Measurements from ENCODE around the gene SP140. TPM values are rescaled to one million over a fixed set of nuclear protein-coding genes. Genes with fewer than 3 reads are reported as not detected.
A peak's percentile ranks its signal among the peaks of the same experiment; 100 is the strongest.

SP140 gene
- total RNA-seq, 2 donors from 2014 or later, result not detected

- Histone ChIP-seq H3K27me3 (ENCODE audit: control insufficient read depth, insufficient read depth, low read length, poor library complexity, severe bottlenecking) (no peaks in the 10 kb centered on the region), H3K4me1 (ENCODE audit: control insufficient read depth, insufficient read depth, low read length) (no peaks in the 10 kb centered on the region), H3K4me3 (ENCODE audit: low read length) (no peak overlapping the region), H3K9me3 (ENCODE audit: control insufficient read depth, low read length) (no peaks in the 10 kb centered on the region), H3K9ac (ENCODE audit: extremely low read depth, low read length, poor library complexity, severe bottlenecking) (no peak overlapping the region), H3K36me3 (ENCODE audit: control insufficient read depth, insufficient read depth, low read length) (no peaks in the 10 kb centered on the region), H3K27ac (ENCODE audit: low read depth, low read length) (no peak overlapping the region)
- Mint-ChIP-seq H3K27ac (no peak overlapping the region), H3K4me1 (peaks cover 4% of the 10 kb centered on the region), H3K9me3 (no peaks in the 10 kb centered on the region), H3K4me3 (no peak overlapping the region), H3K36me3 (ENCODE audit: low read depth) (no peaks in the 10 kb centered on the region), H3K27me3 (ENCODE audit: insufficient read depth) (no peaks in the 10 kb centered on the region)
- TF ChIP-seq, protein P1, sequence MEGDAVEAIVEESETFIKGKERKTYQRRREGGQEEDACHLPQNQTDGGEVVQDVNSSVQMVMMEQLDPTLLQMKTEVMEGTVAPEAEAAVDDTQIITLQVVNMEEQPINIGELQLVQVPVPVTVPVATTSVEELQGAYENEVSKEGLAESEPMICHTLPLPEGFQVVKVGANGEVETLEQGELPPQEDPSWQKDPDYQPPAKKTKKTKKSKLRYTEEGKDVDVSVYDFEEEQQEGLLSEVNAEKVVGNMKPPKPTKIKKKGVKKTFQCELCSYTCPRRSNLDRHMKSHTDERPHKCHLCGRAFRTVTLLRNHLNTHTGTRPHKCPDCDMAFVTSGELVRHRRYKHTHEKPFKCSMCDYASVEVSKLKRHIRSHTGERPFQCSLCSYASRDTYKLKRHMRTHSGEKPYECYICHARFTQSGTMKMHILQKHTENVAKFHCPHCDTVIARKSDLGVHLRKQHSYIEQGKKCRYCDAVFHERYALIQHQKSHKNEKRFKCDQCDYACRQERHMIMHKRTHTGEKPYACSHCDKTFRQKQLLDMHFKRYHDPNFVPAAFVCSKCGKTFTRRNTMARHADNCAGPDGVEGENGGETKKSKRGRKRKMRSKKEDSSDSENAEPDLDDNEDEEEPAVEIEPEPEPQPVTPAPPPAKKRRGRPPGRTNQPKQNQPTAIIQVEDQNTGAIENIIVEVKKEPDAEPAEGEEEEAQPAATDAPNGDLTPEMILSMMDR (conservative IDR thresholded peaks at IDR 0.05), result no peak
- DNase-seq, result no peak
- 92 to 96% methylated on average over 1 to 2 of the region's 2 CpGs for WGBS, 2 experiments (ENCODE audit: insufficient coverage in 1 of 2, insufficient read length in 1 of 2)
Observed at GRCh38 chr2:230312638-230313037, 87.1 kb downstream of the SP140 start.

DNA sequence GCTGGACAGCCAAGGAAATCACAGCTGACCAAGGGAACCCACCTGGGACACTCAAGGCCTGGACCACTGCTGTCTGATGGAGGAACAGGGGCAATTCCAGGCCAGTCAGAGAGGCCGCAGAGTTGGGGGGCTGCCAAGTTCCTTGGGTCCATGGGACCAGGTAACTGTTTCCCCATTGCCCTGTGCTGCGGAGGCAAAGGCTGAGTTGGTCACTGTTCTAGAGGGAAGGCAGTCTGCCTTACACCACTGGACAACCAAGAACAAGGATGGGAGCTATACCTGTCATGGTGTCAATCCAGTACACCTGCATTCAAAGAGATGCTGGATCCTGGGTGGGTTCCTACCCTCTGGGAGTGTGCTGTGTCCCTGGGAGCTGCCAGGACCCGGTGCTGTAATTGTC is 91.8 kb downstream of the SP140 start:
- H3K27me3 Mint-ChIP-seq (ENCODE audit: insufficient read depth), result no peaks in the 10 kb centered on the region
- H3K4me1 Mint-ChIP-seq, result no peaks in the 10 kb centered on the region
- Histone ChIP-seq H3K9ac (ENCODE audit: extremely low read depth, low read length, poor library complexity, severe bottlenecking) (no peak overlapping the region), H3K4me3 (ENCODE audit: low read length) (no peak overlapping the region), H3K9me3 (ENCODE audit: control insufficient read depth, low read length) (peaks cover 7% of the 10 kb centered on the region), H3K27ac (ENCODE audit: low read depth, low read length) (no peak overlapping the region), H3K27me3 (ENCODE audit: control insufficient read depth, insufficient read depth, low read length, poor library complexity, severe bottlenecking) (no peaks in the 10 kb centered on the region), H3K4me1 (ENCODE audit: control insufficient read depth, insufficient read depth, low read length) (no peaks in the 10 kb centered on the region), H3K36me3 (ENCODE audit: control insufficient read depth, insufficient read depth, low read length) (no peaks in the 10 kb centered on the region)
- 80 to 100% methylated on average over 1 to 3 of the region's 3 CpGs for WGBS, 2 experiments (ENCODE audit: insufficient coverage in 1 of 2, insufficient read length in 1 of 2)
- H3K4me3 Mint-ChIP-seq, result no peak overlapping the region
- peaks cover 1% of the 10 kb centered on the region for H3K36me3 Mint-ChIP-seq (ENCODE audit: low read depth)
- TF ChIP-seq, protein P1 (conservative IDR thresholded peaks at IDR 0.05), result no peak
- no peak overlapping the region for H3K27ac Mint-ChIP-seq
- peak; percentile 37 for DNase-seq
- peaks cover 19% of the 10 kb centered on the region for H3K9me3 Mint-ChIP-seq

DNA sequence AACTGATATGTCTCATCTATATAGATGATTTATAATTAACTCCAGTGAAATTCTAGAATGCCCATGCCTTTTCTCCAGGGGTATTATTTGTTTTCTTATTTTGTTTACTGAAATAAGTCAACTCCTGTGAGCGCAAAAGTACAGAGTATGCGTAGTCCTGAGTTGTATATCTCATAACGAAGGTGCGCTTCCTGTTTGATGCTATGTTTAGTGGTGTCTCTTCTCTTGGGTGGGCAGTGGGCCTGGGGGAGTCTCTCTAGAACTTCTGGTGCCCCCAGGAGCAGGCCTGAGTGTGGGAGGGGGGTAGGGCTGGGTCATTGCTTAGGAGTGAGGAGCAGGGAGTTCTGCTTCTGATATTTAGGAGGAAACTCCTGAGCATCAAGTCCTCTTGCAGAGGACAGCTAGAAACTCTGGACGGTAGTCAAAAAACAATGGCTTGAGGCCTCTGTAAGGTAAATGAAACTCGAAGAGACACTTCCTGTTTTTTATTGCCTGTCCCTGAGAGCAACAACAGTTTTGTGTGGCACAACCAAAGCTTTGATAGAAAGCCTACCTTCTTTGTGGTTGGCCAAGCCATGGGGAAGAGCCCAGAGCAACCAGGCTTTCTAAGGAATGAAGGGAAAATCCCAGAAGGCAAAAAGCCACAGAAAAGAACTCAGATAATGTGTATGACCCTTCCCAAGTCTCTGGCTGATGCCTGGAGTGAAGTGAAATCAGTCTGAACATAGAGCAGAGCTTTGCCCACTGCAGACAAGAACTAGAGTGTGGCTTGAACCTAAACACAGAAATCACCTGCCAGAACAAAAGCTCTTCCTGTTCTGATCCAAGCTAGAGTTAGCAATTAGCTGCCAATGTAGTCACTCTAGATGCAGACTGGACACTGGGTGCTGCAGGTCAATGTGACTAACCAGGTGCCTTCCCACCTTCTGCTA is 92.9 kb downstream of the SP140 start:
- Mint-ChIP-seq H3K9me3 (peaks cover 30% of the 10 kb centered on the region), H3K4me3 (no peak overlapping the region), H3K36me3 (ENCODE audit: low read depth) (peaks cover 4% of the 10 kb centered on the region), H3K27ac (no peak overlapping the region), H3K4me1 (no peaks in the 10 kb centered on the region), H3K27me3 (ENCODE audit: insufficient read depth) (no peaks in the 10 kb centered on the region)
- Histone ChIP-seq H3K9ac (ENCODE audit: extremely low read depth, low read length, poor library complexity, severe bottlenecking) (no peak overlapping the region), H3K4me1 (ENCODE audit: control insufficient read depth, insufficient read depth, low read length) (no peaks in the 10 kb centered on the region), H3K27ac (ENCODE audit: low read depth, low read length) (no peak overlapping the region), H3K27me3 (ENCODE audit: control insufficient read depth, insufficient read depth, low read length, poor library complexity, severe bottlenecking) (no peaks in the 10 kb centered on the region), H3K4me3 (ENCODE audit: low read length) (no peak overlapping the region), H3K9me3 (ENCODE audit: control insufficient read depth, low read length) (peaks cover 14% of the 10 kb centered on the region), H3K36me3 (ENCODE audit: control insufficient read depth, insufficient read depth, low read length) (no peaks in the 10 kb centered on the region)
- DNase-seq, result no peak
- WGBS, 2 experiments (ENCODE audit: insufficient coverage in 1 of 2, insufficient read length in 1 of 2), result 67 to 69% methylated on average over 3 to 6 of the region's 6 CpGs
- TF ChIP-seq, protein P1 (conservative IDR thresholded peaks at IDR 0.05), result no peak
